Measurements from ENCODE around the gene CLCN5. TPM values are rescaled to one million over a fixed set of nuclear protein-coding genes. Genes with fewer than 3 reads are reported as not detected.

CLCN5 gene
- total and polyA plus RNA-seq, 2 experiments from 2014 or later, result 3.7 to 13.6 TPM

DNA sequence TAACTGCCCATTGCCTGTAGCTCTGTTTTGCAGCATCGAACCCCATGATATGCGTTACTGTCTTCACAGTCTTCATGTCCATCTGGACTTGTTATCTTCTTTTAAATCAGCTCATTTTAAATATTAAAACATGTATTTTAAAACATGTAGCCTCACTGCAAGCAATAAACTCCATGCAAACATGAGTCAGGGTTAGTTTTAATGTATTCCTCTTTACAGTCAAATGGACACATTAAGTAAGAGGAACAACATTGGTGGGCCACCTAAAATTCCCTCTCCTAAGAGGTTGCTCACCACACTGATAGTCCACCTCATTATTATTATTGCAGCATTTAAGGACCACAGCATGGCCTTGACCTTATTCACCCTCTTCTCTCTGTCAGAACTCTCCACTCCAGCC, 74.1 kb downstream of the CLCN5 start (continued):
- TF ChIP-seq, protein P1, sequence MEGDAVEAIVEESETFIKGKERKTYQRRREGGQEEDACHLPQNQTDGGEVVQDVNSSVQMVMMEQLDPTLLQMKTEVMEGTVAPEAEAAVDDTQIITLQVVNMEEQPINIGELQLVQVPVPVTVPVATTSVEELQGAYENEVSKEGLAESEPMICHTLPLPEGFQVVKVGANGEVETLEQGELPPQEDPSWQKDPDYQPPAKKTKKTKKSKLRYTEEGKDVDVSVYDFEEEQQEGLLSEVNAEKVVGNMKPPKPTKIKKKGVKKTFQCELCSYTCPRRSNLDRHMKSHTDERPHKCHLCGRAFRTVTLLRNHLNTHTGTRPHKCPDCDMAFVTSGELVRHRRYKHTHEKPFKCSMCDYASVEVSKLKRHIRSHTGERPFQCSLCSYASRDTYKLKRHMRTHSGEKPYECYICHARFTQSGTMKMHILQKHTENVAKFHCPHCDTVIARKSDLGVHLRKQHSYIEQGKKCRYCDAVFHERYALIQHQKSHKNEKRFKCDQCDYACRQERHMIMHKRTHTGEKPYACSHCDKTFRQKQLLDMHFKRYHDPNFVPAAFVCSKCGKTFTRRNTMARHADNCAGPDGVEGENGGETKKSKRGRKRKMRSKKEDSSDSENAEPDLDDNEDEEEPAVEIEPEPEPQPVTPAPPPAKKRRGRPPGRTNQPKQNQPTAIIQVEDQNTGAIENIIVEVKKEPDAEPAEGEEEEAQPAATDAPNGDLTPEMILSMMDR (conservative IDR thresholded peaks at IDR 0.05; ENCODE audit: low read depth in 2 of 2), result no peak
- TF ChIP-seq EZH2phosphoT487 (IDR thresholded peaks at IDR 0.05; ENCODE audit: unreplicated experiment) (no peak), POLR2AphosphoS5 (IDR thresholded peaks at IDR 0.05; ENCODE audit: low read depth) (no peak)

GRCh38 chrX:49999087-49999486, 76.7 kb downstream of the CLCN5 start:
- no peak overlapping the region for H2AFZ ChIP-seq
- DNase-seq (ENCODE audit: low spot score) (no peak), ATAC-seq (no peak)
- no peaks in the 10 kb centered on the region for H3K27me3 ChIP-seq (ENCODE audit: insufficient read depth)
- peaks cover 4% of the 10 kb centered on the region for H3K27me3 Mint-ChIP-seq (ENCODE audit: insufficient read depth, low read depth, poor library complexity)
- 0 out of 2 replicates have a peak overlapping the region, but pooled peaks have one; percentile 40 for H3K27ac Mint-ChIP-seq
- H3F3A ChIP-seq (replicated peaks; ENCODE audit: low read depth), result no peaks in the 10 kb centered on the region
- H3K4me1 ChIP-seq (ENCODE audit: insufficient read depth), result no peaks in the 10 kb centered on the region
- TF ChIP-seq, protein P2, sequence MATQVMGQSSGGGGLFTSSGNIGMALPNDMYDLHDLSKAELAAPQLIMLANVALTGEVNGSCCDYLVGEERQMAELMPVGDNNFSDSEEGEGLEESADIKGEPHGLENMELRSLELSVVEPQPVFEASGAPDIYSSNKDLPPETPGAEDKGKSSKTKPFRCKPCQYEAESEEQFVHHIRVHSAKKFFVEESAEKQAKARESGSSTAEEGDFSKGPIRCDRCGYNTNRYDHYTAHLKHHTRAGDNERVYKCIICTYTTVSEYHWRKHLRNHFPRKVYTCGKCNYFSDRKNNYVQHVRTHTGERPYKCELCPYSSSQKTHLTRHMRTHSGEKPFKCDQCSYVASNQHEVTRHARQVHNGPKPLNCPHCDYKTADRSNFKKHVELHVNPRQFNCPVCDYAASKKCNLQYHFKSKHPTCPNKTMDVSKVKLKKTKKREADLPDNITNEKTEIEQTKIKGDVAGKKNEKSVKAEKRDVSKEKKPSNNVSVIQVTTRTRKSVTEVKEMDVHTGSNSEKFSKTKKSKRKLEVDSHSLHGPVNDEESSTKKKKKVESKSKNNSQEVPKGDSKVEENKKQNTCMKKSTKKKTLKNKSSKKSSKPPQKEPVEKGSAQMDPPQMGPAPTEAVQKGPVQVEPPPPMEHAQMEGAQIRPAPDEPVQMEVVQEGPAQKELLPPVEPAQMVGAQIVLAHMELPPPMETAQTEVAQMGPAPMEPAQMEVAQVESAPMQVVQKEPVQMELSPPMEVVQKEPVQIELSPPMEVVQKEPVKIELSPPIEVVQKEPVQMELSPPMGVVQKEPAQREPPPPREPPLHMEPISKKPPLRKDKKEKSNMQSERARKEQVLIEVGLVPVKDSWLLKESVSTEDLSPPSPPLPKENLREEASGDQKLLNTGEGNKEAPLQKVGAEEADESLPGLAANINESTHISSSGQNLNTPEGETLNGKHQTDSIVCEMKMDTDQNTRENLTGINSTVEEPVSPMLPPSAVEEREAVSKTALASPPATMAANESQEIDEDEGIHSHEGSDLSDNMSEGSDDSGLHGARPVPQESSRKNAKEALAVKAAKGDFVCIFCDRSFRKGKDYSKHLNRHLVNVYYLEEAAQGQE (IDR thresholded peaks at IDR 0.05; ENCODE audit: unreplicated experiment), result no peak
- TF ChIP-seq POLR2AphosphoS5 (IDR thresholded peaks at IDR 0.05; ENCODE audit: low read depth), result no peak
- no peaks in the 10 kb centered on the region for H4K20me1 ChIP-seq (replicated peaks; ENCODE audit: insufficient read depth)
- peaks cover 4% of the 10 kb centered on the region; the same call in 2 of the 3 replicates for H3K4me1 Mint-ChIP-seq
- H3K4me2 ChIP-seq, result no peak overlapping the region
- H3K9me2 ChIP-seq (ENCODE audit: insufficient read depth), result no peaks in the 10 kb centered on the region
- no peaks in the 10 kb centered on the region for H3K9me3 Mint-ChIP-seq
- no peak overlapping the region for H3K4me3 ChIP-seq
- H3K4me3 Mint-ChIP-seq, result no peak overlapping the region
- H3K36me3 Mint-ChIP-seq (ENCODE audit: low read depth), result no peaks in the 10 kb centered on the region
- no peaks in the 10 kb centered on the region for H3K36me3 ChIP-seq (ENCODE audit: insufficient read depth)
- H3K27ac ChIP-seq (ENCODE audit: low read depth), result no peak overlapping the region
- H3K79me2 ChIP-seq (replicated peaks; ENCODE audit: insufficient read depth), result no peaks in the 10 kb centered on the region

- ATAC-seq (no peak), DNase-seq (ENCODE audit: low spot score) (no peak)
- Histone ChIP-seq H3K27me3 (ENCODE audit: insufficient read depth) (no peaks in the 10 kb centered on the region), H3K4me3 (no peak overlapping the region), H3F3A (replicated peaks; ENCODE audit: low read depth) (no peaks in the 10 kb centered on the region), H3K9me2 (ENCODE audit: insufficient read depth) (no peaks in the 10 kb centered on the region), H2AFZ (no peak overlapping the region), H4K20me1 (replicated peaks; ENCODE audit: insufficient read depth) (no peaks in the 10 kb centered on the region), H3K79me2 (replicated peaks; ENCODE audit: insufficient read depth) (no peaks in the 10 kb centered on the region), H3K4me1 (ENCODE audit: insufficient read depth) (no peaks in the 10 kb centered on the region), H3K4me2 (no peak overlapping the region), H3K36me3 (ENCODE audit: insufficient read depth) (no peaks in the 10 kb centered on the region), H3K27ac (ENCODE audit: low read depth) (no peak overlapping the region)
- peaks cover 4% of the 10 kb centered on the region for H3K27me3 Mint-ChIP-seq (ENCODE audit: insufficient read depth, low read depth, poor library complexity)
- no peak overlapping the region for H3K27ac Mint-ChIP-seq
- H3K36me3 Mint-ChIP-seq (ENCODE audit: low read depth), result no peaks in the 10 kb centered on the region
- H3K4me3 Mint-ChIP-seq, result no peak overlapping the region
- no peaks in the 10 kb centered on the region for H3K9me3 Mint-ChIP-seq
- no peaks in the 10 kb centered on the region for H3K4me1 Mint-ChIP-seq
- TF ChIP-seq EZH2phosphoT487 (IDR thresholded peaks at IDR 0.05; ENCODE audit: unreplicated experiment) (no peak), ZNF331 (CRISPR knock-in tag; IDR thresholded peaks at IDR 0.05; ENCODE audit: low read depth) (no peak), NANOG (IDR thresholded peaks at IDR 0.05; ENCODE audit: borderline replicate concordance) (no peak), CREB1 (CRISPR knock-in tag; IDR thresholded peaks at IDR 0.05; ENCODE audit: low read depth) (no peak), POLR2AphosphoS5 (IDR thresholded peaks at IDR 0.05; ENCODE audit: low read depth) (no peak), ZNF114 (CRISPR knock-in tag; IDR thresholded peaks at IDR 0.05) (no peak), JUNB (IDR thresholded peaks at IDR 0.05; ENCODE audit: unreplicated experiment) (no peak), STAT1 (IDR thresholded peaks at IDR 0.05; ENCODE audit: unreplicated experiment) (no peak)
- TF ChIP-seq, protein P2 (IDR thresholded peaks at IDR 0.05; ENCODE audit: unreplicated experiment), result no peak
- TF ChIP-seq, protein P3, sequence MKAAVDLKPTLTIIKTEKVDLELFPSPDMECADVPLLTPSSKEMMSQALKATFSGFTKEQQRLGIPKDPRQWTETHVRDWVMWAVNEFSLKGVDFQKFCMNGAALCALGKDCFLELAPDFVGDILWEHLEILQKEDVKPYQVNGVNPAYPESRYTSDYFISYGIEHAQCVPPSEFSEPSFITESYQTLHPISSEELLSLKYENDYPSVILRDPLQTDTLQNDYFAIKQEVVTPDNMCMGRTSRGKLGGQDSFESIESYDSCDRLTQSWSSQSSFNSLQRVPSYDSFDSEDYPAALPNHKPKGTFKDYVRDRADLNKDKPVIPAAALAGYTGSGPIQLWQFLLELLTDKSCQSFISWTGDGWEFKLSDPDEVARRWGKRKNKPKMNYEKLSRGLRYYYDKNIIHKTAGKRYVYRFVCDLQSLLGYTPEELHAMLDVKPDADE (IDR thresholded peaks at IDR 0.05), result no peak
Observed at GRCh38 chrX:50000937-50001542, 78.6 kb downstream of the CLCN5 start.
